GM18907 (cell line): ENCODE data around the gene PMPCA.
"Not testable (repeated sequence)": the region's sequence is repeated elsewhere in the genome, so short reads cannot be mapped to it uniquely, and the experiment has no call there.

Source experiments
- ATAC-seq: cut with Tn5 transposase; IDR thresholded peaks from one replicate; pipeline ENCODE4 v1.9.1; 2021; ENCODE audit warnings: mild to moderate bottlenecking, moderate library complexity; ENCODE audit not compliant: unreplicated experiment

The PMPCA gene

DNA sequence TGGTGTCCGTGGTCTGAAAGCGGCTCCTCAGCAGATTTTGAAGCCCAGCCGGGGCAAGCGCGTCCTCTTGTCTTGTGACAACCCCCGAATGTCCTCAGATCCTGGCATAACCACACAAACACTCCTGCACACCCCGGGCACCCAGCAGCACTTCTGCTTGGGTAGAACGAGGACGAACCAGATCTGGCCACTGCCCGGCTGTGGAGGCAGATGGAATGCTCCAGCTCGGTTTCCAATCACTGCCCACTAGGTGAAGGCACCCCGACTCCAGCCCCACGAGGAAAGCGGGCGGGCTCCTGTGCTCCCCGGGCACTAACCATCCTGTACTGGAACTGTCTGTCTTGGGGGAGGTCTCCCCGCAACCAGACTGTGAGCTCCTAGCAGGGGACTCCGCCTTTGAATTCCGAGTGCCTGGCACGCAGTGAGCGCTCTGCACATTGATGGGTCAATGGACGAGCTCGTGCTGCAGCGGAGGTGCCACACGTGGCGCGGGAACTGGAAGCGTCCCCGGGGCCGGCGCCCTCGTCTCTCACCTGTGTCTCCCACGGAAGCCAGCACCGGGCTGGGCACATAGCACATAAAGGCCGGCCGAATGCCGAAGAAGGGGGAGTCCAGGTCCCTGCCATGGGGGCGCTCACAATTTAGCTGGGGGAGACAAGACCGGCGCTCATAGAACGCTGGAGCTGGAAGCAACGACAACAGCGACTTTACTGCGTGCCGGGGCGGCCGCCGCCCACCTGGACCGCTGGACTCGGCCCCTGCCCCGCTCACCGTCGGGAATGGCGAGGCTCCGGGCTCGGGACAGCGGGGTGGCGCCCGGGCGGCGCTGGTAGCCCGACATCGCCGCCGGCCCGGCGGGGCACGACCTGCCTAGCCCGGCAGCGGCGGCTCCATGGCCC is 652 bp upstream of the PMPCA start:
- ATAC-seq: peak; percentile 22

DNA sequence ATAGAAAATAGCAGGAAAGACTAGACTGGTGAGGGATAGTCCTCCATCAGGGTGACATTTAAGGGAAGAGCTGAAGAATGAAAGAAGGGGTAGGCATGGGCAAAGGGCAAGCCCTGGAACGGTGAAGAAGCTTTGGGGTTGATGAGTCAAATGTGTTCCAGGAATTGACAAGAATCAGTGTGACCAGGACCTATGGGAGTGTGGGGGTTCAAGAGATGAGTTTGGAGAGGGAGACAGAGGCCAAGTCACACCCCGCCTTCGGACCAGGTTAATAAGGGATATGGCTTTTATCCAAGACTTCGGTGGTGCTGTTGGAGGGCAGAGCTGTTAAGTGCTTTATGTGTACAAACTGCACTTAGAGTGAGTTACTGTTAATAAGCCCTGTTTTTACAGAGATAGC is 920 bp downstream of the PMPCA start:
- ATAC-seq: no peak

DNA sequence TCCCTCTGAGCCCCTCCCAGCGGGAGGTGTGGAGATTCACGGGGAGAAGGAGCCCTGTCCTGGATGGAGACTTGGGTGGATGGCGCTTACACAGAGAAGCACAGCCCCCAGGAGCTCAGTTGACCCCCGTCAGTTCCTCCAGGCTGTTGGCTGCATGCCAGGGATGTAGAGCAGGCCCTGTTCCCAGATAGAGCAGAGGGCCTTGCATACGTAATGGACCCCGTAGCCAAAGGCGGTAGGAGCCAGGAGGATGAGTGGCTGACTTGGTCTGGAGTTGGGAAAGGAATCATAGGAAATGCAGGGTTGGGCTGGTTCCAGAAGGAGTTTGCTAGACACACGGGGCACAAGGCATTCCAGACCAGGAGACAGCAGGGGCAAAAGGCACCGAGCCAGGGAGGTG is 2.5 kb downstream of the PMPCA start:
- no peak for ATAC-seq

DNA sequence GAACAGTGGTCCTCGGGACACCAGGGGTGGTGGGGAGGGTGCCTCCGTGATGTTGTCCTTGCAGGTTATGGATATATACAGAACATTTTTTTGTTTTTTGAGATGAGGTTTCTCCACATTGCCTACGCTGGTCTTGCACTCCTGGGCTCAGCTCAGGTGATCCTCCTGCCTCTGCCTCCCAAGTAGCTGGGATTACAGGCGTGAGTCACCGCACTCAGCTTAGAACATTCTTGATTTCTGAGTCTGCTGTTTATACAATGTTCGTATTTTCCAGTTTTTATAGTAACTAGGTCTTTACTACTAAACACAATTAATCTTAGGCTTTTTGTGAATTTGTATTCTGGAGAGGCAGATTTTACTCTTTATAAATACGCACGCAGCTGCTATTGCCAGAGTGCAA is 6.0 kb downstream of the PMPCA start:
- ATAC-seq: no peak

DNA sequence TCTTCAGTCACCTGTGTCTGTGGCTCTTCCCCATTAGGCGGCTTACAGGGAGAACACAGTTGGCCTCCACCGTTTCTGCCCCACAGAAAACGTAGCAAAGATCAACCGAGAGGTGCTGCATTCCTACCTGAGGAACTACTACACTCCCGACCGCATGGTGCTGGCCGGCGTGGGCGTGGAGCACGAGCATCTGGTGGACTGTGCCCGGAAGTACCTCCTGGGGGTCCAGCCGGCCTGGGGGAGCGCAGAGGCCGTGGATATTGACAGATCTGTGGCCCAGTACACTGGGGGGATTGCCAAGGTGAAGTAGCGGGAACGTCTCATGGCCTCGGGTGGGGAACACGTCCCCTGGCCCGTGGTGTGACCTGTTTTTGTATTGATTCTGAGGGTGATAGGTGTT is 6.5 kb downstream of the PMPCA start:
- ATAC-seq: no peak

DNA sequence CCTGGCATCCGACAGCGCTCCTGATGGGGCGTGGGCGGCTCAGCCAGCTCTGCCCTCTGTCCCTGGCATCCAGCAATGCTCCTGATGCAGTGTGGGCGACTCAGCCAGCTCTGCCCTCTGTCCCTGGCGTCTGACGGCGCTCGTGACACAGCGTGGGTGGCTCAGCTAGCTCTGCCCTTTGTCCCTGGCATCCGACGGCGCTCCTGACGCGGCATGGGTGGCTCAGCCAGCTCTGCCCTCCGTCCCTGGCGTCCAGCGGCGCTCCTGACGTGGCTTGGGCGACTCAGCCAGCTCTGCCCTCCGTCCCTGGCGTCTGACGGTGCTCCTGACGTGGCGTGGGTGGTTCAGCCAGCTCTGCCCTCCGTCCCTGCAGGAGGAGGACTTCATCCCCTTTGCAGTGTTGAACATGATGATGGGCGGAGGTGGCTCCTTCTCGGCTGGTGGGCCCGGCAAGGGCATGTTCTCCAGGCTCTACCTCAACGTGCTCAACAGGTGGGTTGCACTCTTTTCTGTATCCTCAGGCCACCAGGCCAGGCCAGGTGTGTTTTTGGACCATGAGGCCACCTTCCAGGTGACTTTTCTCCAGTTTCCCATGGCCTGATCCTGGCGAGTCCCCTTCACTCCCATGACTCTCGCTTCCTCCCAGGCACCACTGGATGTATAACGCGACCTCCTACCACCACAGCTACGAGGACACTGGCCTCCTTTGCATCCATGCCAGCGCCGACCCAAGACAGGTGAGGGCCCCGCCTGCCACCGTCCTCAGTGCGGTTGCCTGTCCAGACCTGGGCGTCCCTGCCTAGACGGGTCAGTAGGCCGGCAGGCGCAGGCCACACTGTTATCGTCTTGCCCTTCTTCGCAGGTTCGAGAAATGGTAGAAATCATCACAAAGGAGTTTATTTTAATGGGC is 8.0 kb downstream of the PMPCA start:
- no peak for ATAC-seq

DNA sequence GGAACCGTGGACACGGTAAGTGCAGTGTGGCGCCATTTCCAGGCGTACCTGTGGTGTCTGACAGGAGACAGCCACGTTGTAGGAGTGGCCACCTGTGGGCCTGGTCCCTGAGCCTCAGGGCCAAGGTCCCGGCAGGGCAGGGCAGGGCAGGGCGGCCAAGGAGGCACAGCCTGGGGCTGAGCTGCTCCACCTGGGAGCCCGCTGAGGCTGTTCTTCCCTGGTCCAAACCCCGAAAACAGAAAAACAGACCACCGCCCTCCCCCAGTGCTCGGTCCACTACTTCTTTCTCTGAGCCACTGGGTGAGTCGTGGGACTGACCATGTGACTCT is 8.6 kb downstream of the PMPCA start:
- ATAC-seq: no peak

DNA sequence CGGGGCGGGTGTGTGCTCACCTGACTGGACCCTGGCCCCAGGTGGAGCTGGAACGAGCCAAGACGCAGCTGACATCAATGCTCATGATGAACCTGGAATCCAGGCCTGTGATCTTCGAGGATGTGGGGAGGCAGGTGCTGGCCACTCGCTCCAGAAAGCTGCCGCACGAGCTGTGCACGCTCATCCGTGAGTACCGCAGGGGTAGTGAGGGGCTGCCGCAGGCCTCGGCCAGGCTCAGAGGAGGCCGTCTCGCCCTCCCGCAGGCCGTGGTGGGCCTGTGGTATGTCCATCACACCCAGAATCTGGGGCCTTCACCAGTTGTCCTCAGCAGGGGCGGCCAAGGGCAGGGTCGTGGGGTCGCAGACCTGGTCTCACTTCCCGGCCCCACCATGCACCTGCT is 11.3 kb downstream of the PMPCA start:
- no peak for ATAC-seq

DNA sequence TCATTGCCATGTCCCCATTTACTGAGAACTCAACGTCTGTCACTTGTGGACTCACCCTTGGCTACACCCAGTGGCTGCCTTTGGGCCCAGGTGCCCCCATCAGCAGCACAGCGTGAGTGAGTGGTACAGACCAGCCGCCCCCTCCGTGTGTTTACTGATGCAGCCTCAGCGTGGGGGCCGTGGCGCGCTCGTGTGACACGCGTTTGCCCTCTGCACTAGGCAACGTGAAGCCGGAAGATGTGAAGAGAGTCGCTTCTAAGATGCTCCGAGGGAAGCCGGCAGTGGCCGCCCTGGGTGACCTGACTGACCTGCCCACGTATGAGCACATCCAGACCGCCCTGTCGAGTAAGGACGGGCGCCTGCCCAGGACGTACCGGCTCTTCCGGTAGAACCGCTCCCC is 12.4 kb downstream of the PMPCA start:
- ATAC-seq: no peak

DNA sequence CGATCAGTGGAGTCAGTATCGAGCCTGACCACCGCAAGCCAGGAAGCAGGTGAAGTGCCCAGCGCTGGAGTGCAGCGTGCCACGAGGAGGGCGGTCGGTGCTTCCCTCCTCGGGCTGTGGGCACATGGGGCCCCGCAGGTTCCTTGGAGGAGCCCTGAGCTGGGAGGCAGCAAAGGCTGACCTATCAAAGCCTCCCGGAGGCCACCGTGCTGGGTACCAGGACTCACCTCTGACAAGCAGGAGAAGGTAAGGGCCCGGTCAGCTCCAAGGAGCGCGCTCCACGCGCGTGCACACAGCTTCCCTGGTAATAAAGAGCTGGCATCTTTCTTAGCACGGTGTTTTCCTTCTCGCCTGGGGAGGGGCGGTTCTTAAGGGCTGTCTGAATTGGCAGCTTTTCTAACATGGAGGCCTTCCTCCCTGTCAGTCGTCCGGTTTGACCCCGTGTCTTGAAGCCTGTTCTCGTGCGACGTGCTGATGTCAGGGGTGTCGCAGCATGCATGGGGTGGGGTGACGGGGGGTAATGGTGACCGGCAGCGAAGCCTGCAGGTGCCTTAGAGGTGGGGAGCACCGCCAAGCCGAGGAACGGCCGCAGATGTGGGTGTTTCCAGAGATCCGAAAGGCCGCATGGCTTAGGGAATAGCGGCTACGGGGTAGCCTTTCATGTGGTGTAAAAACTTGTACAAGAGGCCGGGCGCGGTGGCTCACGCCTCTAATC is 13.1 kb downstream of the PMPCA start:
- no peak for ATAC-seq

DNA sequence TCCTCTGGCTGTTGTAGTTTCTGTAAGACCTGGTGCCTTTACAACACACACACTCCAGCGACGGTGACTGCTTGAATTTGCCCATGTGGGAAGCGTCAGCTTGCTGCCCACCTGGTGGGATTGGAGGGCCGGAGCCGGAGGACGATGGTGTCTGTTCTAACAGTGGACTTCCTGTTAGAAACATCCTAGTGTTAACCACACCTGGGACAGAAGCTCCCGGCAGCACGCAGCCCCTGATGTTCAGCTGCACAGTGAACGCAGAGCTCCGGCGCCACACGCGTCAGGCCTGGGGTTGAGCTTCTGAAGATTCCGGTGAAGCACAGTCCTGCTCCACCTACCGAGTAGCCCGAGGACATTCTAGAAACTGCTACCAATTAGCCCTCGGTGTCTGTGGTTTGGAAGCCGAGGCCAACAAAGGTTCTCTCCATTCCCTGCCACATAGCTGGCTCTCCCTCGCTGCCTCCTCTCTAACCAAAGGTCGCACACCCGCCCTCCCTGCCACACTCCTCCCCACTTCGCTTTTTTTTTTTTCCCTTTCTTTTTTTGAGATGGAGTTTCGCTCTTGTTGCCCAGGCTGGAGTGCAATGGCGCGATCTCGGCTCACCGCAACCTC is 14.4 kb downstream of the PMPCA start:
- no peak for ATAC-seq

DNA sequence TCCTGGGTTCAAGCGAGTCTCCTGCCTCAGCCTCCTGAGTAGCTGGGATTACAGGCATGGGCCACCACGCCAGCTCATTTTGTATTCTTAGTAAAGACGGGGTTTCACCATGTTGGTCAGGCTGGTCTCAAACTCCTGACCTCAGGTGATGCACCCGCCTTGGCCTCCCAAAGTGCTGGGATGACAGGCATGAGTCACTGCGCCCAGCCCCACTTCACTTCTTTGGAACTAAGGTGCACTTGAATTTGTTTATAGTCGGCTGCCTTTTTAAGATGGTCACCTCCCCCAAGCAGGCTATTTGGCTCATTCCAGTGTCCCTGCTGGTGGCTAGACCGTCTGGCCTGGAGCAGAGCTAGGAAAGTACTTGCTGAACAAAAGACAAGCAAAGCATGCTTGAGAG is 14.9 kb downstream of the PMPCA start:
- not testable (repeated sequence) for ATAC-seq

DNA sequence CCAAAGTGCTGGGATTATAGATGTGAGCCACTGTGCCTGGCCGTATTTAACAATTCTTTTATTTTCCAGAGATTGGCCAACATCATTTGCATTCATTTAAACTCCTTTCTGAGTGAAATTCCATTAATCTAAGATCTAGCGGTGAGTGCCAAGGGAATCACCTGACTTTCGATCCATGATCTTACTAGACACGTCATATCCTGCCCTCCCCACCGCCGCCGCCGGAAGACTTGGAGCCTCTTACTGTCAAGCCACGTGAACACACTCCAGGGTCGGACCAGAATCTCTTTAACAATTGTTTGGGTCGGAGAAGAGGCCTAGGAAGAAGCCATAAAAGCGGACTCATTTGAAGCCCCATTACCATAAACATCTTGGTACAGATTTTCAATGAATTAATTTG is 16.3 kb downstream of the PMPCA start:
- ATAC-seq: no peak

DNA sequence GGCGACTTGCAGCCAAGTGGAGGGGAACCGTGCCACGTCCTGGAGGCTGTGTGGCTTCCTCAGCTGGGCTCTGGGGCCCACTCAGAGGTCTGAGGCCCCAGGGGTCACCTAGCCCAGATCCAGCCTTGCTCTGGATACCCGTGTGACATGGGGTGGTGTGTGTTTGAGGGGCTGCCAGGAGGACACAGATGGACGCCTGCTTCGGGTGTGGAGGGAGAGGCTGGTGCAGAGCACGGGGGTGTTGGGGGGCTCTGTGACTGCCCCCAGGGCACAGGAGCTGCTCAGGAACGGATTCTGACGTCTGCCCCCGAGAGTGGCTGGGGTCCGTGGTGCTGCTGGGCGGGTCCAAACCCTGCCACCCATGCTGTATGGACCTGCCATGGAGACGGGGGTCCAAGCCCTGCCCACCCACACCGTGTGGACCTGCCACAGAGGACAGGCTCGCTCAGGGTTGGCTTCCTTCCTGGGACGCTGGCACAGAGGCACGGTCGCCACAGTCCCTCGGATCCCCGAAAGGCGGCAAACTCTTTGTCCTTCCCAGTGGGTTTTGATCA is 18.7 kb downstream of the PMPCA start:
- ATAC-seq: no peak

DNA sequence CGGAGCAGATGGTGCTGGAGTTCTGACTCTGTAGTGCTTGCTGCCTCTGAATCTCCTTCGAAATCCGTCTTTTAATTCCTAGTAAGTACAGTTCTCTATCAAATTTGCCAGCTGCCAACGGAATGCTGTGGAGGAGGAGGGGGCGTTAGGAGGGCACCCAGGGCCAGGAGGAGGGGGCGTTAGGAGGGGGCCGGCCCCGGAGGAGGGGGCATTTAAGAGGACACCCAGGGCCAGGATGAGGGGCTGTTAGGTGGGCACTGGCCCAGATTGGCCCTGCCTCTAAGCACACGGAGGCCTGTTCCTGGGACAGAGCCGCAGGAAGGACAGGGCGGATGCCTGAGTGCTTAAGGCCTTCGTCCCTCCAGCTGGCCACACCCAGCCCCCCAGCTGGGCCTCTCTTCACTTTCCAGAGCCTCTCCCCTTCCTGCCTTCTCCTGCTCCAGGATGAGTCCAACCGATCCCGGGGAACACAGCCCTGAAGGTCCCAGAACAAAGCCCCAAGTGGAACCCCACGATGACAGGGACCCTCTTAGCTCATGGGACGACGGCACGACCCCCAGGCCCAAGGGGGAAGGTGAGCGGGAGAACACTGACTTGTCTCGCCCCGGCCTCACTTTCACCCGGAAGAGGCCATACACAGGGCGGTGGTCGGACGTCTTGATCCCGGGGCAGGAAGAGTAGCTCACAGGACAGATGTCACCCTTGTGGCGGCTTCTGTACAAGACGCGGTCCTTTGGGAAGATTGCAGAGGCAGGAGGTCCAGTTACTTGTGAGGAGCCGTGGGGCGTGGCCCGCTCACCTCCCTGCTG is 19.4 kb downstream of the PMPCA start:
- no peak for ATAC-seq

DNA sequence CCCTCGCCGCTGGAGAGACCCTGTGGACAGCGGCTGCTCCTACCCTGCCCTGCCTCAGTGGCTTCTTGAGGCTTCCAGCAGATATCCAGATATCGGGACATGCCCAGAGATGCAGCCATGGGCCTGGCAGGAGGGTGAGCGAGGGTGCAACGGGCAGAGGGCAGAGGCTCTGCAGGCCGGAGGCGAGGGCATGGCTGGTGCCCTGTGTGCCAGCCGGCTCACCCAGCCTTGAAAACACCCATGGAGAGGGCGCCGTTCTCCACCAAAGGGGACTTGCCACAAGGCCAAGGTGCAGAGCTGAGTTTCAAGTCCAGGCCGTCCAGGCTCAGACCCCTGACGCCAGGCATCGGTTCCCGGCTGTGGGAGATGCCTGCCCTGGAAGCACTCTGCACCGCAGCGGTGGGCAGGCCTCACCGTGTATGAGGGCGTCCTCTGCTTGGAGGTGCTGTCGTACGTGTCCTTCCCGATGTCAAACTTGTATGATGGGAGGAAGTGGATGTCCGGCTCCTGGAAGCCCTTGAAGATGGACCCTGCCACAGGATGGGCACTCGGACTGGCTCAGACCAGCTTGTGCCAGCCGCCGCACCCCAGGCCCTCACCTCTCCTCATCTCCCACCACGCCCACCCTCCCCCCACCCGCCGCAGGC is 20.3 kb downstream of the PMPCA start:
- no peak for ATAC-seq

DNA sequence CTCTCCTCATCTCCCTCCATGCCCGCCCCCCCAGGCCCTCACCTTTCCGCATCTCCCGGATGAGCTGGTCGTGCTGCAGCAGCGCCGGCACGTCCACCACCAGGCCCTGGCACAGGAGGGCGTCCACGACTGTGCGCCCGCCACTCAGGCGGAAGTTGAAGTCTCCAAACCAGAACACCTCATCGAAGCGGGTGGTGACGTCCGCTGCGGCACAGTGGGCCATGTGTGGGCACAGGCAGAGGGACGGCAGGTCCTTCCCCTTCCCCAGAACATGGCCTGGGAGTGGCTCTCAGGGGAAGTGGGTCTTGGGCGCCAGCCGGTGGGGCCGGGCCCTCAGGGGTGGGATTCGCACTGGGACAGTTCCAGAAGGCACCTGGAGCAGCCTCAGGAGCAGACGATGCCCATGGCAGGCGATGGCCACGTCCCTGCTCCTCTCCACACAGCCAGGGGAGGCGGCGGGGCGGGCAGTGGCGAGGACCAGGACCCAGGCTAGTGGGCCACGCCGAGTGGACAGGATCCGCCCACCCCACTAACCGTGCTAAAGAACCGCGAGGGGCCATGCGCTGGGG is 21.4 kb downstream of the PMPCA start:
- no peak for ATAC-seq

DNA sequence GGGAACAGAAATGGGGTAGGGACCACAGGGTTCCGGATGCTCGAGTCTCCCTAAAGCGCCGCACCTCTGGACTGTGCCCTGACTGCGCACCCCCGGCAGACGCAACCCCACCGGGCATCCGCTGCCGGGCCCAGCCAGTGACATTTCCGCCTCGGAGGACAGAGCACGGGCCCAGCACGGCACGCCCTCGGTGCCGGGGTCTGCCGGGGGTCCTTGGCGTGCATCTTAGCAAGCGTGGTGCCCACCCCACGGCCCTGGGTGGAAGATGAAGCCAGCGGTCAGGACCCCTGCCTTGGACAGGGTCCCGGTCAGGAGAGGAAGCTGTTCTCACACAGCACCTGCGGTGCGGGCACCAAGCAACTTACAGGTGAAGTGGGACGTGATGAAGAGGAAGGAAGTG is 22.1 kb downstream of the PMPCA start:
- ATAC-seq: no peak
